Islet precursor cell (in vitro differentiated cells): ENCODE measurements around the gene TRPV4.

Experiments
- DNase-seq: peaks from one replicate; pipeline ENCODE4 v3.0.0-alpha.2; 2018

TRPV4 gene

DNA sequence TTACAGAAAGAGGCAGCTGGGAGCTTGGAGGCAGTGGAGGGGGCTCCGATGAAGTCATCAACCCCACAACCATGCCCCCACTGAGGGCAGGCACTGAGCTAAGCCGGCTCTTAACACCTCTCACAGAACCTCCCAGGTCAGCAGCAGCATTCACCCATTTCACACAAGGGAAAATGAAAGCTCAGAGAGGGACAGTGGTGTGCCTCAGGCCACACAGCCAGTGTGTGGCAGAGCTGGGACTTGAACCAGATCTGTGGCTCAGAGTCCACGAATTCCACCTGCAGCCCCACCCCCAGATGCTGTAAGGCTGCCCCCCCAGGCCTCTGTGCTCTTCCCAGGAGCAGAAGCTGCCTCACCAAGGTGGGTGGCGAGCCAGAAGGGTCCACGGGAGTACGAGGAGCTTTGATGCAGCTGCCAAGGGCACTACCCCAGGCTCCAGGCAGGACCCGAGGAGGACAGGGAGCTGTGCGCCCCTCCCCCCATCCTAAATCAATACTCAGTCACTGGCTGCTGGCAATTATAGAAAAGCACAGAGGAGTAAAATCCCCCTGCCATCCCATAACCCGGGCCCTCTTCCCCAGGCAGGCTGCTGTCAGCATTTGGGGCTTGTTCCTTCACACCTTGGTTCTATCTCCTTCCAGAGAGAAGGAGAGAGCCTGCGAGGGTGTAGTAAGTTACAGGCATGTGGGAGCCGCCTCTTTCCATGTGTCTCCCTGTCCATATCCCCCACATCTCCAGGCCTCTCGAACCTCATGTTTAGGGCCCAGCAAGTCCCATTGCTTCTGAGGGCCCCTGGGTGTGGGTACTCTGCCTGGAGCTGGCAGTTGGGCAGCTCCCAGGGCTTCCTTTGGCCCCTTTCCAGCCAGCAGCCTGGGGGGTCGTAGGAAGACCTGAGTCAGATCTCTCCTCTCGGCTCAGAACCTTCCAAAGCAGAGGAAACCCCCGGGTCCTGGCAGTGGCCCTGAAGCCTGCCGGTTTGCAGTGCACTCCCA is 72.0 kb downstream of the TRPV4 start:
- peak; percentile 51 for DNase-seq

DNA sequence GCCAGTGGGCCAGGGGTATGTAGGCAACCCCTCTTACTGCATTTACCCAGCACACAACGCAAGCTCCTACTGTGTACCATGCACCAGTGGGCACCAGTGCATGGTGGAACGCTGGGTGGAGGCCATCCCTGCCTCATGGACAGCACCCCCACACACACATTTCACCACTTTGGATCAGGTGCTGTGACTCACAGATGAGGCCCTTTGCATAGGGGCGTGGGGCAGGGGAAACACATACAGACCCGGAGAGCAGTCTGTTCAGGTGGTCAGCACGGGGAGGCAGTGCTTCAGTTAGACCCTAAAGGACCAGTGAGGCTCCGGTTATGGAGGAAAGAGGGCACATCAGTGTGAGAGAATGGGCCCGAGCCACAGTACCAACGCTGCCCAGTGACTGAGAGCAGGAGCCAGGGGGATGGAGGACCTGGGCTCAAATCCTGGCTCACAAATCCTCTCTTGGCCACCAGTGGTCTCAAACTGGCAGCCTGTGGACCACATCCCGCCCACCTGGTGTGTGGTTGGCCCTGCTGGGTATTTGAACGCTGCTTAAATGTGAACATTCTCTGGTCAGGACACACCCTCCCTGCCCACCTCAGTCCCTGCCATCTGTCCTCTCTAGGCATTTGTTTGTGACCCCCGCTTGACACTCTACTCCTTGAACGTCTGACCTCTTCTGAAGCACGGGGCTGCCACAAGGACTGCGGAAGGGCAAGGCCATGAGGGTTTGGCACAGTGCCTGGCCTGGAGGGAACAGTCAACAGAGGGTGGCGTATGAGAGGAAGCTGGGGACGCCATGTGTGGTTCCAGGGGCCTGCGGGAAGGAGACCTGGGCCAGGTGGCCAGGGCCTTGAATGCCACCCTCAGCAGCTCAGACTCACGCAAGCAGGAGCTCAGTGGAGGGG is 72.9 kb downstream of the TRPV4 start:
- peak; percentile 55 for DNase-seq

DNA sequence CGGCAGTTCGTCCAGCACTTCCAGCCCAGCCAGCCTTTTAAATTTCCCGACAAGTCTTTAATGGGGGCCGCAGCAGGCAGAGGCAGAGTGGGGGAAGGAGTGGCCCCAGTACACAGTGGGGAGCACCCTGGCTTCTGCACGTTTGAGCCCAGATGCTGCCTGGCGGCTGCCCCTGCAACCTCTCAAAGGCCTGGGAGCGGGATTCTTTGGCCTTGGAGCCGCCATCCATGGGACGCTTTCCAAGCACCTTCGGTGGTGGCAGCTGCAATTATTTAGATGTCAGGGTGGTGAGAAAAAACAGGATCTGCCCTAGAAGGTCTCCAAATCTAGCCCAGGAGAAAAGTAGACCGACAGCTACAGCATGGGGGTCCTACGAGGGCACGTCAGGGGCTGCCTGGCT is 73.6 kb downstream of the TRPV4 start:
- DNase-seq: no peak

DNA sequence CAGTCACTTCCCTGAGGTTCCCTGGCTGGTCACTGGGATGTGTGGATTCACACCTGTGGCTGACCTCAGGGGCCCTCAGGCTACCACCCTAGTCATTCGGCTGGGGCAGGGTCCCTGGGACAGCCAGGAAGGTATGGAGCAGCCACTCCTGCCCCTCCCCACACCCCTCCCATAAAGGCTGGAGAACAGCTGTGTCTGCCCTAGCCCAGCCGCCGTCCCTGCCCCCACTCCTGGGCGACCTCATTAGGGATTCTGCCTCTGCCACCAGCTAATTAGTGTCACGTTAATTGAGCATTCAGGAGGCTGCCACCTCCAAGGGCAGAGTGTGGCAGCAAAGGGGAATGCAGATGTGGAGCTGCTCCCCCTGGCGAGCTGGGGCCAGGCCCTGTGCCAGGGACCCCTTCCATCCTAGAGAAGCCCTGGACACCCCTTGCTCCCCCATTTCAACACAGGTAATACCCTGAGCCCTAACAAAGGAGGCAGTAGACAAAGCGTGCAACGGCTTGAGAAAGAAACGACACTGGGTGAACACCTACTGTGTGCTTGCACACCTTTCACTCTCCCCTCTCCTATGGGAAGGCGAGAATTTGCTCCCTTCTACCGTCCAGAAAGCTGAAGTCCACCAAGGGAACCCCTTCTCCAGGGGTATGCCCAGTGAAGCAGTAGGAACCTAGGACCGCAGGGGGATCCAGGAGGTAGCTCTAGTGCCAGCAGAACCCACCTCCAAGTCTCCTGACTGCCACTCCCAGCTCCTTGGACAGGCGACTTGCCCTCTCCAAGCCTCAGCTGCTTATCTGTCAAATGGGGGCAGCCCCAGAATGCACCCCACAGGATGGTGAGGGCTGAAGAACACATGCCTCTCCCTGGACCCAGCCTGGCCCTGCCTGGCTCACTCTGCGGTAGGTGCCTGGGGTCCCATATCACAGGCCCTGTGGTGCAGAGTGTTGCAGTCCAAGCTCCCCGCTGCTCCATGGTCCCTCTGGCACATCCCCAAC is 74.5 kb downstream of the TRPV4 start:
- peak; percentile 74 for DNase-seq

DNA sequence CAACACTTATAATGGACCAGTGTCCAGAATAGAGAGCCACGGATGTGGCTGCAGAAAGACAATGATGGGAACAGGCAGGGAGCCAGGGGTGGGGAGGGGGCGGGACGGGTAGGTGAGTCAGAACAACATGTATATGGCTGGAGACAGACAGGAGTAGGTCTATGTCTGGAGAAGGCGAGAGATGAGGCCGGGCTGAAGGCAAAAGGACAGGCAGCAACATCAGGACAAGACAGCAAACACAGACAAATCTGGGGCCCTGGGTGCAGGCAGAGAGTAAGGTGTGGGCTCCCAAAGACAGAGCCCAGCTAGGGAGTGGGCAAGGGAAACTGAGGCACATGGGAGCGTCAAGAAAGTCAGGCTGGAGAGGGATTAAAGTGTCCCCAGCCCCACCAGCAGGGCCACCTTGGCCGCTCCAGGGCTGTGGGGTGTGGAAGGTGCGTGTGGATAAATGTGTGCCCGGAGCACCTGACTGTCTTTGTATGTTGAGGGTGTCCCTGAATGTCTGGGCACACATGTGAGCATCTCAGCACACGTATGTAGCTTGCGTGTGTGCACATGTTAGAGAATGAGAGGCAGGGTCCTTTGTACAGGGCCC is 75.4 kb downstream of the TRPV4 start:
- peak; percentile 57 for DNase-seq

DNA sequence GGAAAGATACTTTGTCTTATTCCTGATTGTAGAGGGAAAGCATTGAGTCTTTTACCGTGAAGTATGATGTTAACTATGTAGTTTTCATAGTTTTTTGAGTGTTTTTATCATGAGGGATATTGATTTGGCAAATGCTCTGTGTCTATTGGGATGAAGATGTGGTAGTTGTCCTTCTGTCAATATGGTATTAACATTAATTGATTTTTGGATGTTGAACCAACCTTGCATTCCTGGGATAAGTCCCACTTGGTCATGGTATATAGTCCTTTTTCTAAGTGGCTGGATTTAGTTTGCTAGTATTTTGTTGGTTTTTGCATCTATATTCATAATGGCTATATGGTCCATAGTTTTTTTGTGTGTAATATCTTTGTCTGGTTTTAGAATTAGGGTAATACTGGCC is 76.7 kb downstream of the TRPV4 start:
- DNase-seq: no peak

DNA sequence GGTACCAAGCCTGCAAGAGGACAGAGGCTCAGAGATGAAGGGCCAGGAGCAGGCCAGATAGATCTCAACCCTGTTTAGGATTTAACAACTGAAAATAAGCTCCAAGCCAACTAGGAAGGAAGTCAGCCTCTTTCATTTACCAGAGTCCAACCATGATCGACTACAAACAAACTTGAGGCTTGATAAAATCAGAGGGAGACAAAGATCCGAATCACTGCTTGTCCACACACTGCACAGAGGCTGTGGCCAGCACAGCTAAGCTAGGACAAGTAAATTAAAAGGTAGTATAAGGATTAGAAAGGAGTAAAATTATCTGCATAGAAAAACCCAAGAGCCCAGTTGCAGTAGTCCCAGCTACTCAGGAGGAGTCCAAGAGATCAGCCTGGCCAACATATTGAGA is 79.2 kb downstream of the TRPV4 start:
- DNase-seq: peak; percentile 41

DNA sequence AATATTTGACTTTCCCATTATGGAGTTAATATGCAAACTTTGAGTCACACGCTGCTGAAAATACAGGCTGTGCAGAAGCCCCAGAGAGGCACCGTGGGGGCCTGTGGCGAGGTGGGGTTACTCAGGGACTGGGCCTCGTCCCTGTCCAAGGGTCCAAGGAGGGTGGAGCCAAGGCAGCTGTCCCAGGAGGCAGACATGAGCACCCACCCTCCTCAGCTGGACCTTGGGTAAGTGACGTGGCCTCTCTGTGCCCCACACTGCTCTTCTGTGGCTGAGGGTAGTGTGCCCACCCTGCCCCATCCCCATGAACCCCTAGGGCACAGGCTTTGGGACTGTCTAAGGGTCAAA is 80.2 kb downstream of the TRPV4 start:
- peak; percentile 48 for DNase-seq

DNA sequence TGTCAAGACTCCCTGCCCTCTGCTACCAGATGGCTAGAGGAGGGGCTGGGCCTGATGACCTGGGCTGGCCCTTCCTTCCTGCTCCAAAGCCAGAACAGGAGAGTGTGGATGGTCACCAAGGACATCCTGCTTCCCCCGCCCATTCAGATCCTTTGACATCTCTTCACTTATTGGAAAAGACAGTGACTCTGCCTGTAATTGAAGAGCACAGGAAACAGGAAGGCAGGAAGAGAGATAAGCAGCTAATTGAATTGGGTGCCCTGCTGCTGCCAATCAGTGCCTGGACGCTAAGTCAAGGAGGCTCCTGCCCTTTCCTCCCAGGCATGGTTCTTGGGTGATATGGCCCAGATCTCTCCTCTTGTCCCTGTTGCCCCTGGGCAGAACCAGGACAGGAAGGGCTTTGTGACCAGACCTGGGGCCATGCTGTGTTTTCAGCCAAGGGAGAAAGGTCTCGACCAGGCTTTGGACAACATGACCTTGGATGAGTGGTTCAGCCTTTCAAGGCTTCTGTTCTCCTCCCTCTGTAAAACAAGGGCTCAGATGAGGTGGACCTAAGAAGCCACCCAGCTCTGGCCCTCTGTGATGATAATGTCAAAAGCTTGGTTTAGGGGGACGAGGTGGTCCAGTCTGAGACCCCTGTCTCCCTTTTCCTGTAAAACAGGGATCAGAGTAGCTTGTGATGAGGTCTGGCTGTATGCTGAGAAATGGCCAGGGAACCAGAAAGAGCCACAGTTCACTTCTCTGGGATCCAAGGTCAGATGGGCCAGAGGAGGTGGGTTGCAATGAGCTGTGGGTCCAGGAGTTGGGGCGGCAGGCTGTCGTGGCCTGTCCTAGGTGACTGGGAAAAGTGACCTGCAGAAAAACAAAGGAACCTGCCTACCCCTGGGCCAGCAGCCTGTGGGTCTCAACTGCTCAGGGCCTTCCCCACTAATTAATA is 80.8 kb downstream of the TRPV4 start:
- peak; percentile 69 for DNase-seq

DNA sequence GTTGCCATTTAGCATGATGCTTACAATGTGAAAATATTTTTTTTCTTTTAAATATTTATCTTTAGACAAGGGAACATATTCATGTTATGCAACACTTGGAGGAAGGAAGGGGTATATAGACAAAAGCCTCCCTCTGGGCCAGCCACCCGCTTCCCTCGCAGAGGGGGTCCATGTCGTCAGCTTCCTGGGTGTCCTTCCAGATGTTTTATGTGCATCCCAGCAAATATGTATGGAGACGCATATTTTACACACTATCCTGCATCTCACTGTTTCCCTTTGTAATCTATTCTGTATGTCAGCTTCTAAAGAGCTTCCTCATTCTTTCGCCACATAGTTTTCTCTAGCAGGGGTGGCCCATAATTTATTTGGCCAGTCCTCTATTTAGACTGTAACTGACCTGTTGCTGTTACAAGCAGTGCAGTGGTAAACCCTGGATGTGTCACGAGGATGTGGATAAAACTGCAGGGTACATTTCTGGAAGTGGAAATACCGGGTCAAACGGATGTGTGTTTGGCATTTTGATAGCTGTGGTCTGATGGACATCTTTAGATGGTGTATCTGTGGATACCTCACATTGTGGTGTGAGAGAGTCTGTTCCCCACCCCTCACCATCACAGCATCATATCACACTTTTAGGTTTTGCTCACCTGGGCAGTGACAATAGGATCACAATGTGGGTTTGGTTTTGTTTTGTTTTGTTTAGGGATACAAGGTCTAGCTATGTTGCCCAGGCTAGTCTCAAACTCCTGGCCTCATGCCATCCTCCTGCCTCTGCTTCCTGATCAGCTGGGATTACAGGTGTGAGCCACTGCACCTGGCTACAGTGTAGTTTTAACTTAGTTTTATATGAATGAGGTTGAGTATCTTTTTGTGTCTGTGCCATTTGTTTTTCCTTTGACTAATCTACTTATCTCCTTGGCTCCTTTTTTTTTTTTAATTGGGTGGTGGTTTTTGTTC is 87.9 kb downstream of the TRPV4 start:
- DNase-seq: peak; percentile 36

DNA sequence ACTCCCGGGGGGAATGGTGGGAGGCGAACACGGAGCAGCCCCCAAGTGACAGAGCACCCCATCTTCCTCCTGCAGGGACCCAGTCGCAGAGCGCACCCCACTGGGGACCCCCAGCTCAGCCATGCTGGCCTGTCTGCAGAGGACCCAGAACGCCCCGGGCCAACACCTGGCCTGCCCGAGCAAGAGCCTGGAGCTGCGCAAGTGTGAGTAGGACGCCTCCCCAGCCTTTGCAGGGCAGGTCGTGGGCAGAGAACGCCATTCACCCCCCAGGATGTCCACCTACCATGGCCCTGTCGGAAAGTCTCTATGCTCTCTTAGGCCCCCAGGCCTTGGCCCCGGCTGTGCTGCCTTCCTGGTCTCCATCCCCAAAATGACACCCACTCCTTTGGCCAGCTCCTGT is 89.2 kb downstream of the TRPV4 start:
- peak; percentile 50 for DNase-seq

DNA sequence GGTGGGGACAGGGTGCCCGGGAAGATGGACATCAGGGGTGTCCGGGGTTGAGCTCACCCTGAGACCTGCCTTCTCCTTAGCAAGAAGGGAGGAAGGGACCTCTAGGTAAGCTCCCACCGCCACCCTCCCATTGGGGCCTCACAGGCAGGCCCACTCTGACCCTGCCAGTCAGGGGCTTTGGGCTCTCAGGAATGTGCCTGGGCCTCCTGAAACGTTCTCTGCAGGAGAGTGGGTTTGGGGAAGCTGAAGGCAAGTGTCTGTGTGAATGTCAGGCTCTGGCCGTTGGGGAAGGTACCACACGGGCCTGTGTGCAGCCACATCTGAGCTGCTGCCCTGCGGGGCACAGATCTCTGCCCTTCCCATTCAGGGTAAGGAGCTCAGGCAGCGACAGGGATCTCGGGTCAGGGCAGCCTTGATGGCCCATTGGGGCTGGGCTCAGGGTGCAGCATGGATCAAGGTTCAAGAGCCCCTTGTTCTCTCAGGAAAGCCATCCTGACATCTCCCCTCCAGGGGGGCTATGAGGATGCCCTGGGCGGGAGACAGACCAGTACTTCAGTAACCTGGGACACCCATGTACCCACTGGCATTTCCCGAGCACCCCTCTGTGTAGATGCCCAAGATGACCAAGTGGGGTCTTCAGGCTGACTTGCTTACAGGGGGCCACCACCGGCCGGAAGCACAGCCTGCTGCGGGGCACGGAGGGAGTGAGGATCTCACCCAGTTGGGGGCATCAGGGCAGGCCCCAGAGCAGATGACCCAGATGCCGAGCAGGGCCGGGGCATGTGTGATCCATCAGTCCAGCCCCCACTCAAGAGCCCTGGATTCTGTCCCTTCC is 89.9 kb downstream of the TRPV4 start:
- DNase-seq: peak; percentile 57

DNA sequence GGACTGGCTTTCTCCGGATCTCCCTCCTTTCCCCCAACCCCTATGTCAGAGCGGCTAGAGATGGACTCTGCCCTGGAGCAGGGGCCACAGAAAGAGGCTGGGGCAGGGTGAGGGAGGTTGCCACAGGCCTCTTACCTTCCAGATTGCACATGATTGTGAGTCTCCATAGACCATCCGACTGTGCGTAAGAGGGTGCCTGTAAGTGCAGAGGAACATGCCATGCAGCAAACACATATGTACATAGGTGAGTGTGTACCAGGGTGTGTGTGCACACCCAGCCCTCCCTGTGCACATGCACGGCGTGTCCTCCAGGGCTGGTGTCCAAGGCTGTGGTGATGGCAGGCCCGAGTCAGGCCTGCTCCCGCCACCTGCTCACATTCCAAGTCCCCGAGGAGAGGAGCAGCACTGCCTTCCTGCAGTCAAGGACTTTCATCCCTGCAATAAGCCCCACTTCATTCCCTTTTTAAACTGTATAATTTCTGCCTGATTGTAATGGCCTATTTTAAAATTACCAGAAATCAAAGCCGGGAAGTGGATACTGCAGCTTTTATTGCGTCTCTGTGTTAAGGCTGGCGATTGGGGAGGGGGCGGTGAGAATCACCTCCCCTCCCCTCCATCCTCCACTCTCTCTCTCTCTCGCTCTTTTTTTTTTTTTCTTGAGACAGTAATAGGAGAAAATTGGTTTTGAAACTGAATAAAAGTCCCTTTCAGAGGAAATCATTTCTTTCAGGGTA is 91.1 kb downstream of the TRPV4 start:
- DNase-seq: peak; percentile 56

DNA sequence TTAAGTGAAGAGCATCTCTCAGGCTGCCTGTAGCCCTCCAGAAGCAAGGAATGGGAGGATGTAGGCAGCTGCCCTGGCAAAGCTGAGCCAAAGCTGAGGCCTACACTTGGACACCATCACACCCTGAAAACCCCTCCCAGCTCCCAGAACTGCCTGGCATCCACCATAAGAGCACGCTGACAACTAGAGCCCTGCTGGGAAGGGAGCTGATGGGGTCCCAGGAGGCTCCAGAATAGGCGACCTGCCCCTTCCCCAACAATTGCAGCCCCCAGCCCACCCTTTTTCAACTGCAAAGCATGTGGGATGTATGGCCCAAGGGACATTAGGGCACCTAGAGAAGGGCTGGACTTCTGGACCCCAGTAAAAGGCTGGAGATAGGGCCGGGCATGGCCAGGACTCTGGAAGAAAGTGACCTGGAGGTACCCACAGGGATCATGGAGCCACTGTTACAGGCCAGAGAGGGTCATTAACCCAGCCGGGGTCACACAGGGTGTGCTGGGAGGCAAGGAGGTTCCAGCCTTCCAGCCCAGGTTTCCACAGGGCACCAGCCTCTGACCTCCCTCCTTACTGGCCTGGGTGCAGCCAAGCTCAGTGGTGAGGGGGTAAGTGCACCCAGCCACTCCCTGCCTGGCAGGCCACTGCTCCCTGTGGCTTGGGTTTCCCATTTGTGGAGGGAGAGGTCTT is 91.8 kb downstream of the TRPV4 start:
- DNase-seq: peak; percentile 44

DNA sequence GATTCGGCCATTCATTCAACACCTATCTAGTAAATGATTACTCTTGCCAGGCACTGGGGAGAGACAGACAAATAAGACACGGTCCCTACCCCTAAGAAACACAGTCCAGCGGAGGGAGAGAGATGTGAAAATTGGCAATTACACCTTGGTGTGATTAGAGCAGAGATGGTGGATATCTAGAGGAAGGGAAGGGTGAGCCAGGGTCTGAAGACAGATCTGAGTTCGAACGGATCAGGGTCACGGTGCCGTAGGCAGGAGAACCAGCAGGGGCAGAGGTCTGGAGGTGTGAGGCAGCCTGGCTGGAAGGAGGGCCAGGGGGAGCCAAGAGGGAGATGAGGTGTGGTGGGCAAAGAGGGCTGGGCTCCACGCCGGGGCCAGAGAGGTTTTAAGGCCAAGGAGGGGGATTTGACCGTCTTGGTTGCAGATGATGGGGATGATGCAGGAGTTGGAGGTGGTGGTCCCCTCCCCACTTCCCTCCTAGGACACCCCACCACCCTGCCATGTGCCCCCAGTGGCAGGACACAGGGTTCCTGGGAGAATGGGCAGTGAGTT is 92.4 kb downstream of the TRPV4 start:
- peak; percentile 48 for DNase-seq

DNA sequence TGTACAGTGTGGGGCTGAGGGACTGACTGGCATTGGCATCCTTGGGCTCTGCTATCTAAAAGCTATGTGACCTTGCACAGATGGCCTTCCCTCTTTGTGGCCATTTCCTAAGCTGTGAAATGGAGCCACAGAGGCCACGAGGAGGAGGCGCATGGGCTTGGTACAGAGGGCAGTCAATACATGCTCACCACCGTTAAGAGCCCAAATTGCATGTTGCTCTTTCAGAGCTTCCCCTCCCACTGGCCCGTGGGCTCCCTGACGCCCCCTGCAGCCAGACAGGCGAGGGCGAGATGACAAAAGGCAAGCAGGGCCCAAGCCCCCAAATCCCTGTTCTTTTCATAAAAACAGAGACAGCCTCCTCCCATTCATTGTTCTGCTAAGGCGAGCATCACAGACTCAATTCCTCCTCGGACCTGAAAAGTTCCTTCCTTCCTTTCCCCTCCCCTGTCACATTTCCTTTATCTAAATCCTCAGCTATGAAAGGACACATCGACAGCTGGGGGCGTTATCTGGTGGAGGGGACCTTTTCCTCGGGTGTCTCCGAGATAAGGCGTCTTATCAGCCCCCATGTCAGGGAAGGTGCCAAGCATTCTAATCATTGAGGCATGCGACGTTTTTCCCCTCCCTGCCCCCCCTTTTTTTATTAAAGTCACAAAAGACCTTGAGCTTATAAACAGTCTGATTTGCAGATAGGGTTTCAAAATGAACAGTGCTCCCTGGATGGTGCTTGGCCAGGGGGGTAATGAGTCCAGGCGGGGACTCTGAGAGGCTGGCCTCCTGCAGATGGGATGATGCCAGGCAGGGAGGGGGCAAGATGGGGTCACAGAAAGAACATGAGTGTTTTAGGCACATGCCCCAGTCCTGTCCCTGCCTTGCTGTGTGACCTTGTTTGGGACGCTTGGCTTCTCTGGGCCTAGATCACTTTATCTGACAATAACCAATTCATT is 93.2 kb downstream of the TRPV4 start:
- peak; percentile 79 for DNase-seq
